Suprapubic skin (tissue), 4 donors: ENCODE measurements around the gene CCR3.

Experiments
- EP300 ChIP-seq: sonication (generic); formaldehyde crosslinking; IDR thresholded peaks from one replicate; pipeline ENCODE4 v1.6.1; 2017; ENCODE audit warnings: antibody characterized with exemption
- POLR2A ChIP-seq, 2 donors: fragments of 450-650 bp; IDR thresholded peaks; one replicate each; pipeline ENCODE4 v1.6.1; 2017; ENCODE audit warnings: antibody characterized with exemption in 2 of 2, mild to moderate bottlenecking in 2 of 2, moderate library complexity in 2 of 2
- POLR2AphosphoS5 ChIP-seq, 3 donors: sonication (generic); formaldehyde crosslinking; IDR thresholded peaks; one replicate each; pipeline ENCODE4 v1.6.1; 2017; ENCODE audit warnings: antibody characterized with exemption in 3 of 3
- TF ChIP-seq, protein P1 (sequence below), 2 donors: fragments of 200-600 bp in 1 of 2; fragments of 450-650 bp in 1 of 2; sonication (generic) in 1 of 2; IDR thresholded peaks; one replicate each; pipeline ENCODE4 v1.5.1; 2016 to 2019; ENCODE audit warnings: antibody characterized with exemption in 2 of 2, mild to moderate bottlenecking in 1 of 2, moderate library complexity in 1 of 2

DNA sequence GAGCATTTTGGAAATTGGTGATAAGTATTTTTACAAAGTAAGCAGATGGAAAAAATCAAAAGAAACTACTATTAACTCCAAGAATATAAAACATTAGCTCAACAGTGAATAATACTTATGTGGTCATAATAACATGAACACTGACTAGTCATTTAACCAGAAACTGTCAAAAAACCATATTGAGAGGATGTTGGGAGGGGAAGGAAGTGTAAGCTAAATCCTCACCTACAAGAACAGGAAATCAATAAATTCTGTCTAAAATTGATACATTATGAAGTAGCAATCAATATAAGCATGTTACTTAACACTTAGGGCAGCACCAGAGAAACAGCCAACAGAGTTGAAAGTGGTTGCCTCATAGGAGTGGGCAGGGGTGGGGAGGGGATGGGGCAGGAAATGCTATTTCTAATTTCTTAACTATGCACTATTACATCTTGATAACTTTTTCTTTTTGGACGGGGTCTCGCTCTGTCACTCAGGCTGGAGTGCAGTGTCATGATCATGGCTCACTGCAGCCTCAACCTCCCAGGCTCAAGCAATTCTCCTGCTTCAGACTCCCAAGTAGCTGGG, 41.7 kb downstream of the CCR3 start:
- TF ChIP-seq, protein P1, sequence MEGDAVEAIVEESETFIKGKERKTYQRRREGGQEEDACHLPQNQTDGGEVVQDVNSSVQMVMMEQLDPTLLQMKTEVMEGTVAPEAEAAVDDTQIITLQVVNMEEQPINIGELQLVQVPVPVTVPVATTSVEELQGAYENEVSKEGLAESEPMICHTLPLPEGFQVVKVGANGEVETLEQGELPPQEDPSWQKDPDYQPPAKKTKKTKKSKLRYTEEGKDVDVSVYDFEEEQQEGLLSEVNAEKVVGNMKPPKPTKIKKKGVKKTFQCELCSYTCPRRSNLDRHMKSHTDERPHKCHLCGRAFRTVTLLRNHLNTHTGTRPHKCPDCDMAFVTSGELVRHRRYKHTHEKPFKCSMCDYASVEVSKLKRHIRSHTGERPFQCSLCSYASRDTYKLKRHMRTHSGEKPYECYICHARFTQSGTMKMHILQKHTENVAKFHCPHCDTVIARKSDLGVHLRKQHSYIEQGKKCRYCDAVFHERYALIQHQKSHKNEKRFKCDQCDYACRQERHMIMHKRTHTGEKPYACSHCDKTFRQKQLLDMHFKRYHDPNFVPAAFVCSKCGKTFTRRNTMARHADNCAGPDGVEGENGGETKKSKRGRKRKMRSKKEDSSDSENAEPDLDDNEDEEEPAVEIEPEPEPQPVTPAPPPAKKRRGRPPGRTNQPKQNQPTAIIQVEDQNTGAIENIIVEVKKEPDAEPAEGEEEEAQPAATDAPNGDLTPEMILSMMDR (IDR thresholded peaks at IDR 0.05), result no peak
- TF ChIP-seq POLR2A (IDR thresholded peaks at IDR 0.05) (no peak), POLR2AphosphoS5 (IDR thresholded peaks at IDR 0.05) (no peak), EP300 (no peak)
